Smooth muscle cell (in vitro differentiated cells): ENCODE data around the gene GTSE1. TPM values are rescaled to one million over a fixed set of nuclear protein-coding genes. Genes with fewer than 3 reads are reported as not detected.

Experiments
- DNase-seq: peaks from one replicate; lab custom pipeline; 2025; ENCODE audit not compliant: unreplicated experiment; lab: John Stamatoyannopoulos, UW
- H2AFZ ChIP-seq: fragments of 200-600 bp; sonication (generic); 2 replicates; pipeline ENCODE4 v1.6.0; 2016; ENCODE audit warnings: antibody characterized with exemption, low read depth, mild to moderate bottlenecking
- H3F3A ChIP-seq: fragments of 200-600 bp; sonication (generic); 2 replicates; pipeline ENCODE4 v1.6.0; 2017; ENCODE audit warnings: antibody characterized with exemption, low read depth
- H3K27ac ChIP-seq: fragments of 200-600 bp; sonication (generic); 2 replicates; pipeline ENCODE4 v1.5.1; 2016; ENCODE audit warnings: low read depth, mild to moderate bottlenecking
- H3K27me3 ChIP-seq: fragments of 200-600 bp; sonication (generic); 2 replicates; pipeline ENCODE4 v1.6.1; 2016; ENCODE audit warnings: low read depth, mild to moderate bottlenecking
- H3K36me3 ChIP-seq: fragments of 200-600 bp; sonication (generic); 2 replicates; pipeline ENCODE4 v1.5.1; 2016; ENCODE audit warnings: low read depth
- H3K4me1 ChIP-seq: fragments of 200-600 bp; sonication (generic); 2 replicates; pipeline ENCODE4 v1.5.1; 2016; ENCODE audit warnings: low read depth
- H3K4me2 ChIP-seq: fragments of 200-600 bp; sonication (generic); 2 replicates; pipeline ENCODE4 v1.6.0; 2016; ENCODE audit warnings: mild to moderate bottlenecking
- H3K4me3 ChIP-seq: fragments of 200-600 bp; sonication (generic); 2 replicates; pipeline ENCODE4 v1.5.1; 2016; ENCODE audit warnings: mild to moderate bottlenecking
- H3K79me2 ChIP-seq: fragments of 200-600 bp; sonication (generic); 2 replicates; pipeline ENCODE4 v1.6.0; 2016; ENCODE audit warnings: low read depth, mild to moderate bottlenecking
- H3K9ac ChIP-seq: fragments of 200-600 bp; sonication (generic); 2 replicates; pipeline ENCODE4 v1.6.0; 2016; ENCODE audit warnings: low read depth
- H3K9me3 ChIP-seq: fragments of 200-600 bp; sonication (generic); replicated peaks from 2 replicates; pipeline ENCODE4 v1.5.1; 2016; ENCODE audit warnings: low read depth
- H4K20me1 ChIP-seq: fragments of 200-600 bp; sonication (generic); 2 replicates; pipeline ENCODE4 v1.6.0; 2016; ENCODE audit warnings: low read depth
- CTCF ChIP-seq: fragments of 200-600 bp; sonication (generic); IDR thresholded peaks from 2 replicates; pipeline ENCODE4 v1.5.1; 2017; ENCODE audit warnings: borderline replicate concordance, mild to moderate bottlenecking, antibody characterized with exemption; ENCODE audit not compliant: insufficient read depth, poor library complexity, severe bottlenecking
- WGBS: methylation state at CpG from one replicate; pipeline ENCODE4 v1.1.7; 2016; ENCODE audit warnings: low lambda C conversion rate; 5-methylcytosine and 5-hydroxymethylcytosine counted together
- polyA plus RNA-seq: library from polyadenylated mRNA; unstranded; fragments of >200 nt; fragmentation: Nextera tagmentation; extraction: Ambion mirVana; gene quantifications from 2 replicates; pipeline ENCODE4 v1.2.1, GENCODE V29; 2016
- total RNA-seq: library from RNA; depleted of rRNA; stranded (reverse); fragments of >200 nt; gene quantifications from 2 replicates; pipeline ENCODE4 v1.2.3, GENCODE V29; 2014

GTSE1 gene
- total and polyA plus RNA-seq, 2 experiments from 2014 or later, result 3.6 to 6.8 TPM

DNA sequence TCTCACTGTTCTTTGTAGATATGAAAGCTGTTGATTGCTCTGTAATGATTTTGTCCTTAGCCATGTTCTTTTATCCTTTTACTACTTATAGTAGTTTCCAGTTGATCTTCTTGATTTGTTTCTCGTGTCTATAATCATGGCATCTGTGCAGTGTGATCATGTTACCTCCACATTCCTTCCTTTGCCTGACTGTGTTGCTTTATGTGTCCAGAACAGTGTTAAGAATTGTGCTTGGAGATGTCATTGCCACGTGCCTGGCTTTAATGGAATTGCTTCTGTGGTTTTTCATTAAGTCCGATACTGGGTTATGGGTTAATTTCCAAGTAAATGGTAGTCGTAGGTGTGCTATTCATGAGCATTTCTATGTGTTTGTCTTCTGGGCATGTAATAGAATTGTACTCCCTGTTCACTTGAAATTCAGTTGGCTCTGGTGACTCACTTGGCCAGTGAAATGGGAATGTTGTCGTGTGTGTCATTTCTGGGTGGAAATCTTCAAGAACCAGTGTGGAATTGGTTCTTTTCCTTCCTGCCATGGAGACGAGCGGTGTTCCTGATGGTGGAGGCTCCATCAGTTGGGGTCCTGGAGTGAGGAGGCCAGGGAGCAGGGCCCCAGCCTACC lies 6.8 kb downstream of the GTSE1 start:
- no peaks in the 10 kb centered on the region for H3K9me3 ChIP-seq
- H4K20me1 ChIP-seq, result no peaks in the 10 kb centered on the region
- no peaks in the 10 kb centered on the region for H3K27me3 ChIP-seq
- no peak overlapping the region for H3K4me2 ChIP-seq
- no peaks in the 10 kb centered on the region for H3F3A ChIP-seq
- H3K36me3 ChIP-seq, result no peaks in the 10 kb centered on the region
- no peak for DNase-seq
- TF ChIP-seq CTCF, result no peak
- H3K4me3 ChIP-seq, result no peak overlapping the region
- no peak overlapping the region for H3K27ac ChIP-seq
- 94% methylated on average over 7 of the region's 7 CpGs for WGBS
- no peak overlapping the region for H2AFZ ChIP-seq
- no peaks in the 10 kb centered on the region for H3K4me1 ChIP-seq
- H3K79me2 ChIP-seq, result peaks cover 79% of the 10 kb centered on the region
- H3K9ac ChIP-seq, result no peak overlapping the region

DNA sequence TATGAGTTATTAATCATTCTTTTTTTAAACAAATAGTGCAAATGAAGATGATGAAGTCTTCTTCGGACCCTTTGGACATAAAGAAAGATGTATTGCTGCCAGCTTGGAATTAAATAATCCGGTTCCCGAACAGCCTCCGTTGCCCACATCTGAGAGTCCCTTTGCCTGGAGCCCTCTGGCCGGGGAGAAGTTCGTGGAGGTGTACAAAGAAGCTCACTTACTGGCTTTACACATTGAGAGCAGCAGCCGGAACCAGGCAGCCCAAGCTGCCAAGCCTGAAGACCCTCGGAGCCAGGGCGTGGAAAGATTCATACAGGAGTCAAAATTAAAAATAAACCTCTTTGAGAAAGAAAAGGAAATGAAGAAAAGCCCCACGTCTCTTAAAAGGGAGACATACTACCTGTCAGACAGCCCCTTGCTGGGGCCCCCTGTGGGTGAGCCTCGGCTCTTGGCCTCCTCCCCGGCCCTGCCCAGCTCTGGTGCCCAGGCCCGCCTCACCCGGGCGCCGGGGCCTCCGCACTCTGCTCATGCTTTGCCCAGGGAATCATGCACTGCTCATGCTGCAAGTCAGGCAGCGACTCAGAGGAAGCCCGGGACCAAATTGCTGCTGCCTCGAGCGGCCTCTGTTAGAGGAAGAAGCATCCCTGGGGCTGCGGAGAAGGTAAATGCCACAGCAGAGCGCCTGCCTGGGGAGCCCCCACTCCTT lies 11.8 kb downstream of the GTSE1 start:
- Histone ChIP-seq H3K9ac (no peak overlapping the region), H3K4me3 (no peak overlapping the region), H3K27me3 (no peaks in the 10 kb centered on the region), H3K79me2 (peaks cover 38% of the 10 kb centered on the region), H3K27ac (no peak overlapping the region), H3F3A (no peaks in the 10 kb centered on the region), H3K36me3 (no peaks in the 10 kb centered on the region), H4K20me1 (no peaks in the 10 kb centered on the region), H3K4me1 (no peaks in the 10 kb centered on the region), H3K4me2 (no peak overlapping the region), H2AFZ (no peak overlapping the region), H3K9me3 (no peaks in the 10 kb centered on the region)
- no peak for DNase-seq
- 96% methylated on average over 23 of the region's 23 CpGs for WGBS
- TF ChIP-seq CTCF, result no peak

- H2AFZ ChIP-seq, result no peak overlapping the region
Observed at GRCh38 chr22:46309526-46310085, 12.9 kb downstream of the GTSE1 start.

More at GRCh38 chr22:46309526-46310085, 12.9 kb downstream of the GTSE1 start:
- 98% methylated on average over 15 of the region's 15 CpGs for WGBS
- Histone ChIP-seq H3K27me3 (no peaks in the 10 kb centered on the region), H3K9me3 (no peaks in the 10 kb centered on the region), H3K9ac (no peak overlapping the region), H3K36me3 (no peaks in the 10 kb centered on the region), H3F3A (no peaks in the 10 kb centered on the region), H3K79me2 (peaks cover 32% of the 10 kb centered on the region), H3K4me1 (no peaks in the 10 kb centered on the region), H3K4me2 (no peak overlapping the region), H3K4me3 (no peak overlapping the region), H4K20me1 (no peaks in the 10 kb centered on the region), H3K27ac (no peak overlapping the region)
- DNase-seq, result no peak
- no peak for TF ChIP-seq CTCF
